Neural cell (in vitro differentiated cells): ENCODE measurements around the gene NTN4.

Source experiments
- CTCF ChIP-seq: fragments of 450-650 bp; IDR thresholded peaks from 2 replicates; pipeline ENCODE4 v1.5.1; 2014; ENCODE audit warnings: antibody characterized with exemption, mild to moderate bottlenecking, moderate library complexity; ENCODE audit not compliant: poor library complexity, severe bottlenecking
- EP300 ChIP-seq: fragments of 450-650 bp; conservative IDR thresholded peaks from 2 replicates; pipeline ENCODE4 v1.6.1; 2014; ENCODE audit warnings: antibody characterized with exemption, mild to moderate bottlenecking, moderate library complexity; ENCODE audit not compliant: poor library complexity, severe bottlenecking
- EZH2 ChIP-seq: fragments of 200-600, 300-800 bp; shearing (Covaris generic), sonication (generic); IDR thresholded peaks from 2 replicates; pipeline ENCODE4 v1.6.1; 2014; ENCODE audit warnings: antibody characterized with exemption, low read length, borderline replicate concordance, mild to moderate bottlenecking; ENCODE audit not compliant: insufficient read depth, poor library complexity, severe bottlenecking
- MXI1 ChIP-seq: fragments of 450-650 bp; conservative IDR thresholded peaks from 2 replicates; pipeline ENCODE4 v1.6.1; 2014; ENCODE audit warnings: antibody characterized with exemption, mild to moderate bottlenecking; ENCODE audit not compliant: poor library complexity, severe bottlenecking
- POLR2AphosphoS5 ChIP-seq: IDR thresholded peaks from 2 replicates; pipeline ENCODE4 v1.6.1; 2012
- RAD21 ChIP-seq: fragments of 450-650 bp; conservative IDR thresholded peaks from 2 replicates; pipeline ENCODE4 v1.6.1; 2014; ENCODE audit warnings: antibody characterized with exemption, mild to moderate bottlenecking, moderate library complexity
- REST ChIP-seq: IDR thresholded peaks from 2 replicates; pipeline ENCODE4 v1.6.1; 2012; ENCODE audit warnings: borderline replicate concordance
- SMC3 ChIP-seq: fragments of 450-650 bp; conservative IDR thresholded peaks from 2 replicates; pipeline ENCODE4 v1.6.1; 2014; ENCODE audit warnings: antibody characterized with exemption, mild to moderate bottlenecking, moderate library complexity; ENCODE audit not compliant: poor library complexity
- TAF1 ChIP-seq: IDR thresholded peaks from 2 replicates; pipeline ENCODE4 v1.6.1; 2012; ENCODE audit warnings: low read depth

- TF ChIP-seq POLR2AphosphoS5 = no peak
- no peak for TF ChIP-seq RAD21
- no peak for TF ChIP-seq CTCF
- no peak for TF ChIP-seq EZH2
- TF ChIP-seq REST = no peak
- TF ChIP-seq EP300 = no peak
- no peak for TF ChIP-seq SMC3
- no peak for TF ChIP-seq MXI1
- TF ChIP-seq TAF1 = no peak
Observed at GRCh38 chr12:95634622-95635621, 155.6 kb downstream of the NTN4 start.
